Measurements from ENCODE around the gene OR6C2.

GRCh38 chr12:55446326-55446725, 2.5 kb downstream of the OR6C2 start:
- TF ChIP-seq CTCF (conservative IDR thresholded peaks at IDR 0.05 in 1 of 2, IDR thresholded peaks at IDR 0.05 in 1 of 2; ENCODE audit: extremely low read depth in 1 of 2, insufficient read depth in 1 of 2, low read depth in 1 of 2, low read length in 2 of 2), result peak in 1 of 2 donors; percentile 25
- no peak for TF ChIP-seq EZH2 (IDR thresholded peaks at IDR 0.05; ENCODE audit: borderline replicate concordance, low read length)
